H9 (cell line): ENCODE results near the gene NKX6-2. TPM values are rescaled to one million over a fixed set of nuclear protein-coding genes. Genes with fewer than 3 reads are reported as not detected.

Experiments used
- DNase-seq: peaks from one replicate; pipeline ENCODE4 v3.0.0-alpha.2; 2017
- H2AFZ ChIP-seq: one replicate; pipeline ENCODE4 v1.6.1; 2013; ENCODE audit warnings: mild to moderate bottlenecking, low read length, control low read depth, moderate library complexity
- H2AK5ac ChIP-seq: 2 replicates; pipeline ENCODE4 v1.6.1; 2013; ENCODE audit warnings: low read length, control low read depth, mixed read lengths; ENCODE audit not compliant: insufficient read length
- H2BK120ac ChIP-seq: one replicate; pipeline ENCODE4 v1.6.1; 2013; ENCODE audit warnings: low read depth, mild to moderate bottlenecking, low read length, control low read depth, inconsistent platforms; ENCODE audit not compliant: poor library complexity, severe bottlenecking
- H2BK12ac ChIP-seq: 2 replicates; pipeline ENCODE4 v1.6.1; 2013; ENCODE audit warnings: low read length, control low read depth, mixed read lengths, low read depth; ENCODE audit not compliant: insufficient read length
- H2BK15ac ChIP-seq: 2 replicates; pipeline ENCODE4 v1.6.1; 2013; ENCODE audit warnings: low read depth, low read length, control low read depth
- H2BK20ac ChIP-seq: one replicate; pipeline ENCODE4 v1.6.1; 2013; ENCODE audit warnings: low read depth, mild to moderate bottlenecking, low read length, control low read depth, inconsistent platforms; ENCODE audit not compliant: poor library complexity, severe bottlenecking
- H2BK5ac ChIP-seq: 2 replicates; pipeline ENCODE4 v1.6.1; 2013; ENCODE audit warnings: low read length, control low read depth, mixed read lengths; ENCODE audit not compliant: insufficient read length
- H3K14ac ChIP-seq: 2 replicates; pipeline ENCODE4 v1.6.1; 2013; ENCODE audit warnings: low read length, control low read depth; ENCODE audit not compliant: insufficient read depth
- H3K18ac ChIP-seq: 2 replicates; pipeline ENCODE4 v1.6.1; 2013; ENCODE audit warnings: low read depth, mild to moderate bottlenecking, mixed read lengths, low read length, control low read depth; ENCODE audit not compliant: insufficient read length
- H3K23ac ChIP-seq: 2 replicates; pipeline ENCODE4 v1.6.1; 2013; ENCODE audit warnings: low read length, control low read depth, mixed read lengths, low read depth; ENCODE audit not compliant: insufficient read length
- H3K23me2 ChIP-seq: 2 replicates; pipeline ENCODE4 v1.6.1; 2013; ENCODE audit warnings: low read depth, mild to moderate bottlenecking, mixed read lengths, low read length, control low read depth; ENCODE audit not compliant: insufficient read length, poor library complexity, severe bottlenecking
- H3K27ac ChIP-seq: 2 replicates; pipeline ENCODE4 v1.5.1; 2013; ENCODE audit warnings: low read length, control low read depth, mixed read lengths, low read depth; ENCODE audit not compliant: insufficient read length
- H3K27me3 ChIP-seq: 2 replicates; pipeline ENCODE4 v1.6.1; 2013; ENCODE audit warnings: low read length, control low read depth, inconsistent platforms; ENCODE audit not compliant: insufficient read depth
- H3K4ac ChIP-seq: 2 replicates; pipeline ENCODE4 v1.6.1; 2013; ENCODE audit warnings: low read depth, mild to moderate bottlenecking, control low read depth, inconsistent platforms, low read length, moderate library complexity
- H3K4me1 ChIP-seq: 2 replicates; pipeline ENCODE4 v1.6.1; 2013; ENCODE audit warnings: low read length, control low read depth, inconsistent platforms; ENCODE audit not compliant: insufficient read depth
- H3K4me2 ChIP-seq: 2 replicates; pipeline ENCODE4 v1.6.1; 2013; ENCODE audit warnings: low read length, control low read depth, mixed read lengths; ENCODE audit not compliant: insufficient read length, insufficient read depth
- H3K56ac ChIP-seq: 2 replicates; pipeline ENCODE4 v1.6.1; 2013; ENCODE audit warnings: low read depth, mild to moderate bottlenecking, mixed read lengths, low read length, control low read depth; ENCODE audit not compliant: insufficient read length
- H3K79me1 ChIP-seq: 2 replicates; pipeline ENCODE4 v1.6.1; 2013; ENCODE audit warnings: low read depth, mild to moderate bottlenecking, moderate library complexity, low read length, control low read depth, inconsistent platforms; ENCODE audit not compliant: insufficient read depth, poor library complexity, severe bottlenecking
- H3K79me2 ChIP-seq: 2 replicates; pipeline ENCODE4 v1.6.1; 2013; ENCODE audit warnings: low read length, control low read depth, inconsistent platforms; ENCODE audit not compliant: insufficient read depth
- H3K9ac ChIP-seq: 2 replicates; pipeline ENCODE4 v1.6.1; 2013; ENCODE audit warnings: low read length, control low read depth, mixed read lengths; ENCODE audit not compliant: insufficient read length; ENCODE audit errors: extremely low read depth
- H3K9me3 ChIP-seq: one replicate; pipeline ENCODE4 v1.6.1; 2013; ENCODE audit warnings: low read depth, low read length, inconsistent platforms; ENCODE audit not compliant: control insufficient read depth
- H3T11ph ChIP-seq: one replicate; pipeline ENCODE4 v1.6.1; 2013; ENCODE audit warnings: mild to moderate bottlenecking, low read length, control low read depth, inconsistent platforms
- H4K20me1 ChIP-seq: one replicate; pipeline ENCODE4 v1.6.1; 2013; ENCODE audit not compliant: control insufficient read depth, insufficient read length, insufficient read depth
- H4K5ac ChIP-seq: 2 replicates; pipeline ENCODE4 v1.6.1; 2013; ENCODE audit warnings: low read depth, mild to moderate bottlenecking, mixed read lengths, low read length, control low read depth; ENCODE audit not compliant: insufficient read length
- H4K8ac ChIP-seq: replicated peaks from 2 replicates; pipeline ENCODE4 v1.6.1; 2013; ENCODE audit warnings: low read length, control low read depth, mixed read lengths, low read depth; ENCODE audit not compliant: insufficient read length
- H4K91ac ChIP-seq: 2 replicates; pipeline ENCODE4 v1.6.1; 2013; ENCODE audit warnings: low read depth, mild to moderate bottlenecking, moderate library complexity, mixed read lengths, low read length, control low read depth; ENCODE audit not compliant: insufficient read length
- H3K27ac Mint-ChIP-seq, 3 experiments: 2 replicates in 2 of 3; 3 replicates in 1 of 3; pipeline ENCODE4 v1.8.0; 2020 to 2021; ENCODE audit warnings: mixed read lengths in 3 of 3, mild to moderate bottlenecking in 1 of 3, moderate library complexity in 1 of 3
- H3K27me3 Mint-ChIP-seq: 2 replicates; pipeline ENCODE4 v1.8.0; 2021; ENCODE audit warnings: low read depth, mild to moderate bottlenecking, moderate library complexity, mixed read lengths
- H3K36me3 Mint-ChIP-seq, 3 experiments: 2 replicates in 2 of 3; 3 replicates in 1 of 3; pipeline ENCODE4 v1.8.0; 2020 to 2021; ENCODE audit warnings: low read depth in 3 of 3, mixed read lengths in 3 of 3; ENCODE audit not compliant: insufficient read depth in 1 of 3
- H3K4me1 Mint-ChIP-seq, 2 experiments: 2 replicates each; pipeline ENCODE4 v1.8.0; 2020; ENCODE audit warnings: mixed read lengths in 2 of 2
- H3K4me3 Mint-ChIP-seq, 2 experiments: 2 replicates in 1 of 2; 3 replicates in 1 of 2; pipeline ENCODE4 v1.8.0; 2020 to 2021; ENCODE audit warnings: mild to moderate bottlenecking in 2 of 2, mixed read lengths in 2 of 2, moderate library complexity in 1 of 2
- H3K9me3 Mint-ChIP-seq, 2 experiments: 2 replicates in 1 of 2; 3 replicates in 1 of 2; pipeline ENCODE4 v1.8.0; 2020; ENCODE audit warnings: mild to moderate bottlenecking in 2 of 2, mixed read lengths in 2 of 2, moderate library complexity in 1 of 2
- WGBS: extraction: QIAGEN DNeasy Blood & Tissue Kit; methylation state at CpG from one replicate; pipeline ENCODE4 v1.1.7; 2013; ENCODE audit warnings: missing lambda C conversion rate, low lambda C conversion rate, mixed read lengths; ENCODE audit not compliant: insufficient read length; ENCODE audit errors: extremely low coverage; 5-methylcytosine and 5-hydroxymethylcytosine counted together
- total RNA-seq: library from RNA; stranded (reverse); gene quantifications from 2 replicates; pipeline ENCODE4 v1.2.1, GENCODE V29; 2021
- TF ChIP-seq, protein P1 (sequence below): fragments of 200-600 bp; sonication (generic); conservative IDR thresholded peaks from 3 replicates; pipeline ENCODE4 v1.8.0; 2021; ENCODE audit warnings: antibody characterized with exemption, mild to moderate bottlenecking

NKX6-2 gene
- total RNA-seq, 1 experiment from 2014 or later = 0.13 TPM

DNA sequence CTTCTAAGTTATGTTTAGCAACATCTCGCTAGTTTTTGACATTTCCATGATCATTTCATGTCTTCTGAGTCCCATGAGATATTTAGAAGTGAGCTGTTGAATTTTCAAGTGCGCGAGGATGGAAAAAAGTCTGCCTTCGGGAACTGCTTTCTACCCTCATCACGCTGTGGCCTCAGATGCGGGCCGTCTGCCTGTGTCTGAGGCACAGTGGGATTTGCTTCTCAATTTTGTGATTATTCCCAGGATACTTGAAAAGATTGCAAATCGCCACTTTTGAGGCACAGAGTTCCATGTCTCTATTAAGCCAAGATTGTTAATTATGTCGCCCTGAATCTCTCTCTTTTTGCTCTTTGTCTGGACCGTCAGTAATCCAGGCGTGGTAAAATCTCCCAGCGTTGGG is 30.8 kb upstream of the NKX6-2 start:
- DNase-seq = no peak
- Histone ChIP-seq H2AFZ (no peak overlapping the region), H4K5ac (no peak overlapping the region), H2BK20ac (no peak overlapping the region), H2BK120ac (no peak overlapping the region), H3K23ac (no peak overlapping the region), H2BK12ac (no peak overlapping the region), H3K9me3 (peaks cover 3% of the 10 kb centered on the region), H3K14ac (no peak overlapping the region), H2BK15ac (no peak overlapping the region), H3K4ac (no peak overlapping the region), H3K56ac (no peak overlapping the region), H4K91ac (no peak overlapping the region), H2AK5ac (no peak overlapping the region), H4K8ac (no peak overlapping the region), H4K20me1 (no peaks in the 10 kb centered on the region), H3K9ac (no peak overlapping the region), H3K23me2 (no peaks in the 10 kb centered on the region), H2BK5ac (no peak overlapping the region), H3K79me1 (no peaks in the 10 kb centered on the region), H3K4me1 (no peaks in the 10 kb centered on the region), H3K79me2 (no peaks in the 10 kb centered on the region), H3T11ph (no peak overlapping the region), H3K27ac (no peak overlapping the region), H3K27me3 (no peaks in the 10 kb centered on the region), H3K18ac (no peak overlapping the region), H3K4me2 (no peak overlapping the region)
- no peak overlapping the region for H3K4me3 Mint-ChIP-seq
- H3K36me3 Mint-ChIP-seq = peaks cover 2 to 4% (median 3%) of the 10 kb centered on the region in 3 experiments; a peak in 3 of 7 replicates
- TF ChIP-seq, protein P1, sequence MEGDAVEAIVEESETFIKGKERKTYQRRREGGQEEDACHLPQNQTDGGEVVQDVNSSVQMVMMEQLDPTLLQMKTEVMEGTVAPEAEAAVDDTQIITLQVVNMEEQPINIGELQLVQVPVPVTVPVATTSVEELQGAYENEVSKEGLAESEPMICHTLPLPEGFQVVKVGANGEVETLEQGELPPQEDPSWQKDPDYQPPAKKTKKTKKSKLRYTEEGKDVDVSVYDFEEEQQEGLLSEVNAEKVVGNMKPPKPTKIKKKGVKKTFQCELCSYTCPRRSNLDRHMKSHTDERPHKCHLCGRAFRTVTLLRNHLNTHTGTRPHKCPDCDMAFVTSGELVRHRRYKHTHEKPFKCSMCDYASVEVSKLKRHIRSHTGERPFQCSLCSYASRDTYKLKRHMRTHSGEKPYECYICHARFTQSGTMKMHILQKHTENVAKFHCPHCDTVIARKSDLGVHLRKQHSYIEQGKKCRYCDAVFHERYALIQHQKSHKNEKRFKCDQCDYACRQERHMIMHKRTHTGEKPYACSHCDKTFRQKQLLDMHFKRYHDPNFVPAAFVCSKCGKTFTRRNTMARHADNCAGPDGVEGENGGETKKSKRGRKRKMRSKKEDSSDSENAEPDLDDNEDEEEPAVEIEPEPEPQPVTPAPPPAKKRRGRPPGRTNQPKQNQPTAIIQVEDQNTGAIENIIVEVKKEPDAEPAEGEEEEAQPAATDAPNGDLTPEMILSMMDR = no peak
- H3K27me3 Mint-ChIP-seq = peaks cover 10% of the 10 kb centered on the region
- WGBS = no CpG with 5 or more reads among the region's 12 CpGs
- H3K4me1 Mint-ChIP-seq = no peaks in the 10 kb centered on the region
- peaks cover 3 to 7% of the 10 kb centered on the region in 2 experiments for H3K9me3 Mint-ChIP-seq
- H3K27ac Mint-ChIP-seq = no peak overlapping the region
